ENCODE results near the gene MACC1. TPM values are rescaled to one million over a fixed set of nuclear protein-coding genes. Genes with fewer than 3 reads are reported as not detected.

Gene MACC1
- total RNA-seq, 1 donor from 2014 or later: 0.16 TPM

GRCh38 chr7:20112696-20113095, 104.5 kb downstream of the MACC1 start:
- DNase-seq (ENCODE audit: missing footprints) (no peak), ATAC-seq (no peak)
- intact Hi-C loops (cut with DNase I): no loop called here

DNA sequence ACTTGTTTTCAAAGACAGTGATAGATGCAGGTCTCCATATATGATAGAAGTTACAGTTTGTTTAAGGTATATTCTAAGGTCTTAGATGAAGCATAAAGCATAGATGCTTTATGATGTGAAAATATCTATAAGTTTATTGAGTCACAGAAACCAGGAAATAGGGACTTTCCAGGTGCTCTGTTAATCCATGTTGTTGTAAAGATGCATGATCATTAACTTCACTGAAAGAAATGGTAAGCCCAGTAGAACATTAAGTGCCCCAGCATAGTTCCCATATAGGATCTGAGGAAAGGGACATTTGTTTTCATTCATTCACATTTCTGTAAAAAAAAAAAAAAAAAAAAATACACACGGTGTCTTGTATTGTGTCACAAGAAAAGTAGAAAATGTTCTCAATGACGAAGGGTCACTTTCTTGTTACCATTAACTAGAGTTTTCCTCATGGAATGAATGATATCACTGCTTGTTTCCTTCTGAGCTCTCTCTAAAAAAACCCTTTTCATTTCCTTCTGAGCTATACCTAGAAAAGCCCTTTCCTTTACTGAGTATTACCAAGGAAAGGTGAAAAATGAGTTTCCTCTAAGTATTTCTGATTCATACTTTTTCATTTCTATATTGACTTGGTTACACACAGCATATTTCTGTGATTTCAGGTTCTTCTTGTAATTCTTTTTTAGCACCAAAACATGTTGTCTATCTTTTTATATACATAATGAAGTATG, 105.2 kb downstream of the MACC1 start:
- DNase-seq (ENCODE audit: missing footprints) (no peak), ATAC-seq (no peak)
- intact Hi-C loops (cut with DNase I): no loop called here

- intact Hi-C loops (cut with DNase I): no loop called here
- DNase-seq (ENCODE audit: missing footprints): no peak
- ATAC-seq: no peak
These were observed 109.6 kb downstream of the MACC1 start for GRCh38 chr7:20107582-20107981.

GRCh38 chr7:20104696-20105095, 112.5 kb downstream of the MACC1 start:
- intact Hi-C loops (cut with DNase I): no loop called here
- no peak for DNase-seq (ENCODE audit: missing footprints)
- no peak for ATAC-seq

GRCh38 chr7:20102982-20103381, 114.2 kb downstream of the MACC1 start:
- DNase-seq (ENCODE audit: missing footprints) (no peak), ATAC-seq (no peak)
- intact Hi-C loops (cut with DNase I): no loop called here

DNA sequence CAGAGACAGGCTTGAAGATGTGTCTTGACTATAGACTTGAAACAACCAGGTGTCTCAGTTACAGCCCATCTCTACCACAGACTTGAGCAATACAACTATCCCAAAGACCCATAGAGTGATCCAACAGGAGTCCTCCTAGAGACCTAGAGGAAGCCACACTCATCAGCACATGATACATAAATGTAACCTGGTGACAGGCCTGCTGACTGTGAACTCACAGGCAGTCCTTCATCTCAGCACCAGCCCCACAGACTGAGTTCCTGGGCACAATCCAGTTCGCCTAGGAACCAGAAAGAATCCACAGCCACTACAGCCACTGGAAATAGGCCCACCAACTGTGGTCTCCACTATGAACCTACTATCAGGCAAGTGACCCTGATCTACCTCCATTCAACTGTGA, 121.3 kb downstream of the MACC1 start:
- no peak for ATAC-seq
- DNase-seq (ENCODE audit: missing footprints): no peak
- intact Hi-C loops (cut with DNase I): no loop called here

GRCh38 chr7:20095436-20095835, 121.7 kb downstream of the MACC1 start:
- ATAC-seq (no peak), DNase-seq (ENCODE audit: missing footprints) (no peak)
- intact Hi-C loops (cut with DNase I): no loop called here

DNA sequence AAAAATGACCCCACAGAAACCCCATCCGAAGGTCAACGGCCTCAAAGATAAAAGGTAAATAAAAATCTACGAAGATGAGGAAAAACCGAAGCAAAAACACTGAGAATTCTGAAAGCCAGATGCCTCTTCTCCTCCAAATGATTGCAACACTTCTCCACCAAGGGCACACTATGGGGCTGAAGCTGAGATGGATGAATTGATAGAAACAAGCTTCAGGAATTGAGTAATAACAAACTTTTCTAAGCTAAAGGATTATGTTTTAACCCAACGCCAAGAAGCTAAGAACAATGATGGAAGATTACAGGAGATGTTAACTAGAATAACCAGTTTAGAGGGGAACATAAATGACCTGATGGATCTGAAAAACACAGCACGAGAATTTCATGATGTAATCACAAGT, 127.8 kb downstream of the MACC1 start:
- intact Hi-C loops (cut with DNase I): no loop called here
- ATAC-seq (no peak), DNase-seq (ENCODE audit: missing footprints) (no peak)

- no peak for ATAC-seq
- intact Hi-C loops (cut with DNase I): no loop called here
- no peak for DNase-seq (ENCODE audit: missing footprints)
These were observed 132.1 kb downstream of the MACC1 start for GRCh38 chr7:20085086-20085485.

Other genes with a start within 250 kb of the MACC1 start
- gene ITGB8, start 113.5 kb upstream of the MACC1 start, total RNA-seq: 2.5 TPM